GM21619 (cell line): Measurements from ENCODE around the gene ZMYM5.
"Not testable (repeated sequence)": the region's sequence is repeated elsewhere in the genome, so short reads cannot be mapped to it uniquely, and the experiment has no call there.

Experiments used
- ATAC-seq: cut with Tn5 transposase; IDR thresholded peaks from one replicate; pipeline ENCODE4 v1.9.1; 2021; ENCODE audit not compliant: unreplicated experiment

The ZMYM5 gene

DNA sequence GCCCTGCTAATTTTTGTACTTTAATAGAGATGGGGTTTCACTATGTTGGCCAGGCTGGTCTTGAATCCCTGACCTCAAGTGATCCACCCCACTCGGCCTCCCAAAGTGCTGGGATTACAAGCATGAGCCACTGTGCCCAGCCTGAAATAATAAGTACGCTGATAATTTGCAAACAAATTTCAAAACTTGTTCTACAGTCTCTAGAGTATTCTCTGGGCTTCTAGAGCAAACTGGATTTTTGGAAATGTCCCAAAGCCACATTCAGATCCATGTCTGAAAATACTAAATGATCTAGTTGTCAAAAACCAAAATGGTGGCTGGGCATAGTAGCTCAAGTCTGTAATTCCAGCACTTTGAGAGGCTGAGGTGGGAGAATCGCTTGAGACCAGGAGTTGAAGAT, 40.8 kb downstream of the ZMYM5 start:
- ATAC-seq: no peak

DNA sequence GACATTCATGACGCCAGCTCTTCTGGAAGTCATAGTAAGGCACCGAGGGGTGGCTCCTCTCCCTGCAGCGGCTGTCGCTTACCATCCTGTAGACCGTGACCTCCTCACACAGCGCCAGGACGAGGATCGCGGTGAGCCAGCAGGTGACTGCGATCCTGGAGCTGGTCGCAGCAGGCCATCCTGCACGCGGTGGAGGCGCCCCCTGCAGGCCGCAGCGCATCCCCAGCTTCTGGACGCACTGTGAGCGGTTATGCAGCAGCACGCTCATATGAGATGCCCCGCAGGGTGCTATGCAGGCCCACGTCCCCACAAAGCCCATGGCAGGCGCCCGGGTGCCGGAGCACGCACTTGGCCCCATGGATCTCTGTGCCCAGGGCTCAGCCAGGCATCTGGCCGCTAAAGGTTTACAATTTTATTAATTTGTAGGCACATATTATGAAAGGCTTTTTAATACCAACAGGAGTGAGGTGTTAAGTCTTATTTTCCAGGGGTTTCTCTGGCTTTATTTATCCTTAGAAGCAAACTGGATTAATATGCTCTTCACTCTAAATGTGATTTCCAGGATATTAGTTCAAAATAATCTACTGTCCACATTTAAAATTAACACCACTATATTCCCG, 45.1 kb downstream of the ZMYM5 start:
- no peak for ATAC-seq

DNA sequence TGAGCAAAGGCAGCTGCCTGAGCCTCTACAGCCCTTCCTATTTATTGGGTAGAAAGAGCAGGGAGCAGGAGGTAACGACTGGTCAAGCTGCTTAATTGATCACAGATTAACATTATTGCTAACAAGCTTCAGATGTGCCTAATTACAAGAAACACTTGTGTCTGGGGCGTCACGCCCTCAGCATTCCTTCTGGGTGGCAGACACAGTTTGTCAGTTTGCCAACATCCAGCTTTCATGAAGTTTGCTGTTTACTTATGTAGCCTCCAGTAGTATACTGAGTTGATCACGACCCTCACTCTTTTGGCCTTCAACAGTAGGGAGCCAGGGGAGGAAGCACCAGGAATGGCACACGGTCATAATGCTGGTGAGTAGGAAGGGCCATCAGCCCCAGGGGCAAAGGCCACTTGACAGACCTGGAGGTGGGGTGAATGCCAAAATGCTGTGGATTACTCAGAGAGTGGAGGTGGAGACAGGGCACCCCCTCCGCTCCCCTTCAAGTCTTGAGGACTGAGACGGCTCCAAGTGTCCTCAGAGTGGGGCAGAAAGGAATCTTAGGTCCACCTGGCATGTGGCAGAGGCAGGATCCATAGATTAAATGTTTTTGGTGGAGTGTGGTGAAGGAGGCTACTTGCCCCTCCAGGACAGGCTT, 45.8 kb downstream of the ZMYM5 start:
- no peak for ATAC-seq

DNA sequence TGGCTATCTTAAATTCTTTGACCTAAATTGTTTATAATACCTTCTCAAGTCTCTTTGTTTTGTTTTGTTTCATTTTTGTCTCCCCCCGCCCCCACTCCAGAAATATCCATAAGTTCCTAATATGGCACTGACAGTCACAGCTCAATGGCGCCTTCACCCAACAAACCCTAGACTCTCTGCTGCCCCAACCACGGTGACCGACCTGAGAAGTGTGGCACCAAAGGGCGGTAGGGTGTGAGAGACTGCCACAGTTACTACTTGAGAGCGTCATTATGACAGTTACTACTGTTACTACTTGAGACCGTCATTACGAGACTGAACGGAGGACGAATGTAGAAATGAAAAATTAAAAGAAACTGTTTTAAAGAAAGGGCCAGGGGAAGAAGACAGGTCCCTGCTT, 46.3 kb downstream of the ZMYM5 start:
- no peak for ATAC-seq

DNA sequence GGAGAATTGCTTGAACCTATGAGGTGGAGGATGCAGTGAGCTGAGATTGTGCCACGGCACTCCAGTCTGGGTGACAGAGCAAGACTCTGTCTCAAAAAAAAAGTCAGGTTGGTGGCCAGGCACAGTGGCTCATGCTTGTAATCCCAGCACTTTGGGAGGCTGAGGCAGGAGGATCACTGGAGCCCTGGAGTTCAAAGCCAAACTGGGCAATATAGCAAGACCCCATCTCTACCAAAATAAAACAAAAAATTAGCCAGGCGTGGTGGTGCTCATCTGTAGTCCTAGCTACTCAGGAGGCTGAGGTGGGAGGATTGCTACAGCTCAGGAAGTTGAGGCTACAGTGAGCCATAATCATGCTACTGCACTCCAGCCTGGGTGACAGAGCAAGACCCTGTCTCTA, 47.6 kb downstream of the ZMYM5 start:
- ATAC-seq: not testable (repeated sequence)

DNA sequence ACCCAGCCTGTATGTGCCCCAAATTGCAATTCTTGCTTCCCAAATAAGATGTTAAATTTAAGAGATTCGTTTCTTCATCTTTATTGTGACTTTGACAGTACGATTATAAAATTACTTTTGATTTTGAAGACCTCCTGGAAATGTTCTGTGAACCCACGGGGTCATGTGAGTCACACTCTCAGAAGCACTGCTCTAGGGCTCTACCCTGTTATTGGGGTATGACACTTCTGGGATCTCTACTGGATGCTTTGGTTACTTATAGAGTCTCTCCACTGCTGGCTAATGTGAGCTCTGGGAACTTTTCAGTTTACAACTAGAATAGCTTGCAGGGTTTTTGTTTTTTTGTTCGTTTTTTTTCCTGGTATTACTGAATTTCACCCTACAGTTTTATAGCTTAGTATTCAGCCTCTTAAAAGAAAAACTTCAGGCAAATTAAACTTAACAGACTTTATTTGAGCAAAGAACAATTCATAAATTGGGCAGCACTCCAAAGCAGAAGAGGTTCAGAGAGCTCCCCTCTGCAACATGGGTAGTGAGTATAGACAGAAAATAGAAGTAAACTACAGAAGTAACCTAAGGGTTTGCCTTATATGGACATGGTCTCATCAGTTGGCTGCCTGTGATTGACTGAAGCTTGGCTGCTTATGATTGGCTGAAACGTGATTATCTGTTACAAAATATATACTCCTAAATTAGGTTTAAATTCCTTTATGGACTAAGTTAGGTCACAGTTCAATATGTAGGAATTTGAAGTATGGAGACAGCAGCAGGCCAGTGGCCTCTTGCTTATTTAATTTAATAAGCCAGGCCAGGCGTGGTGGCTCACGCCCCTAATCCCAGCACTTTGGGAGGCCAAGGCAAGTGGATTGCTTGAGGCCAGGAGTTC, 52.2 kb downstream of the ZMYM5 start:
- ATAC-seq: no peak

DNA sequence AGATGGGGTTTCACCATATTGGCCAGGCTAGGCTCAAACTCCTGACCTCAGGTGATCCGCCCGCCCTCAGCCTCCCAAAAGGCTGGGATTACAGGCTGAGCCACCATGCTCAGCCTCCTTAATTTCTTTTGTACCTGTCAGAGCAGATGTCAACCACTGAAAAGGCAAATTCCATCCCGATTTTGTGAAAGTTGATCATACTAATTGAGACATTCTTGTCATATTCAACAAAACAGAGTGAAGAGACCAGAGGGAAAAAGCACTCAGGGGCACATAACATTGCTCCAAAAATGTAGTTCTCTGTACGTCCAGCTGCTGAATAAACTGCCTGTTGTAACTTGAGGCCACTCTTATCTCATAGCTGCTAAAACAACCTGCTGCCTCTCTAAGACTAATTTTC, 53.3 kb downstream of the ZMYM5 start:
- ATAC-seq: no peak

DNA sequence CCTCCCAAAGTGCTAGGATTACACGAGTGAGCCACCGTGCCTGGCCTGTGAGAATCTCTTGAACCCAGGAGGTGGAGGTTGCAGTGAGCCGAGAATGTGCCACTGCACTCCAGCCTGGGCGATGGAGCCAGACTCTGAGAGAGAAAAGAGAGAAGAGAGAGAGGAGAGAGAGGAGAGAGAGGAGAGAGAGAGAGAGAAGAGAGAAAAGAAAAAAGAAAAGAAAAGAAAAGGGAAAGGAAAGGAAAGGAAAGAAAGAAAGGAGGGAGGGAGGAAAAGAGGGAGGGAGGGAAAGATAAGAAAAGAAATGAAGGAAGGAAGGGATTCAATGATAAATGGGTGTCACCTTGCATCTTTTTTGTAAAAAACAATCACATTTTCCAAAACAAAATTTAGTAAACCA, 57.7 kb downstream of the ZMYM5 start:
- no peak for ATAC-seq

DNA sequence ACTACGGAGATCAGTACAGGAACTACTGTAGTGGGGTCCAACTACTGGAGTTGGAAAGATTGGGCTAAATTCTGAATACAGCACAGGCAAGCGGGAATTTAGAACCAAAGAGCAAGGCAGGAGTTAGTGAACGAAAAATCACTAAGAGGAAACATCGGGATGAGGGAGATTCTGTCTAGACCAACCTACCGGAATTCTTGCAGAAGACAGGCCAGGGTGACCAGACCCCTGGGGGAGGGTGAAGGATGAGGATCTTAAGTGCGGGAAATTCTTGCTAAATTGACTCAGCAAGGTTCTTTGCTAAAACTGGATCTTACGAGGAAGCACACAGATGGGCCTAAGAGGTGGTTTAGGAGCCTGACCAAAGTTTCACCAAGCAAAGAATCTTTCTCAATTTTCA, 67.5 kb downstream of the ZMYM5 start:
- no peak for ATAC-seq

DNA sequence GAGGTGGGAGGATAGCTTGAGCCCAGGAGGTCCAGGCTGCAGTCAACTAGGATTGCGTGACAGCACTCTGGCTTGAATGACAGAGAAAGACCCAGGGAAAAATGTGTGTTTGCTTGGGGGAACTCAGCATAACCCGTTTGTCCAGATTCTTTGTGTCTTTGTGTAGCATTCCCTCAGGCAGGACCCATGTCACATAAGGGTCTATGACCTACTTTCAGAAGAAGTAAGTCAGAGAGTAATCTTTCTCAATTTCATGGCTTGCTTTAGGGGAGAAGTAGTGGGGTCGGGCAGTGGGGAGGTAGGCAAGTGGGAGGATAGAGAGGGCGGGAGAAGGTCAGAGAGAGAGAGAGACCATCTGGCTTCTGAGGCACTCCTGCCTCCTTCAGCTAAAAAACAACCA, 68.8 kb downstream of the ZMYM5 start:
- ATAC-seq: no peak

DNA sequence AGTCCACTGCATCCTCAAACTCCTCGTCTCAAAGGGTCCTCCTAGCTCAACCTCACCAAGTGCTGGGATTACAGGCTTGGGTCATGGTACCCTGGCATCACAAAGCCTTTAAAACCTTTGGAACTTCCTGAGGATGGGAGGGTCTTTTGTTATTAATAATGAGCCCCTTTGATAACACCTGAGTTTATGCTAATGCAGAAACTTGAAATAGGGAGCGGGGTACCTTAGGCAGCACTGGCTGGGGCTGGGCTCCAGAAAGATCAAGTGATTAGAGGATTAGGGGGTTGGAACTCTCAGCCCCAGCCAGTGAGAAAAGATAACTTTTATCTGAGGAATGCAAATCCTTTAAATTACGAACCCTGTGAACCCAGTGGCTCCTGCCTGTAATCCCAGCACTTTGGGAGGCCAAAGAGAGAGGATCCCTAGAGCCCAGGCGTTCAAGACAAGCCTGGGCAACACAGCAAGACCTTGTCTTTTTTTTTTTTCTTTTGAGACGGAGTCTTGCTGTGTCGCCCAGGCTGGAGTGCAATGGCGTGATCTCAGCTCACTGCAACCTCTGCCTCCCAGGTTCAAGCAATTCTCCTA, 71.4 kb downstream of the ZMYM5 start:
- ATAC-seq: no peak

DNA sequence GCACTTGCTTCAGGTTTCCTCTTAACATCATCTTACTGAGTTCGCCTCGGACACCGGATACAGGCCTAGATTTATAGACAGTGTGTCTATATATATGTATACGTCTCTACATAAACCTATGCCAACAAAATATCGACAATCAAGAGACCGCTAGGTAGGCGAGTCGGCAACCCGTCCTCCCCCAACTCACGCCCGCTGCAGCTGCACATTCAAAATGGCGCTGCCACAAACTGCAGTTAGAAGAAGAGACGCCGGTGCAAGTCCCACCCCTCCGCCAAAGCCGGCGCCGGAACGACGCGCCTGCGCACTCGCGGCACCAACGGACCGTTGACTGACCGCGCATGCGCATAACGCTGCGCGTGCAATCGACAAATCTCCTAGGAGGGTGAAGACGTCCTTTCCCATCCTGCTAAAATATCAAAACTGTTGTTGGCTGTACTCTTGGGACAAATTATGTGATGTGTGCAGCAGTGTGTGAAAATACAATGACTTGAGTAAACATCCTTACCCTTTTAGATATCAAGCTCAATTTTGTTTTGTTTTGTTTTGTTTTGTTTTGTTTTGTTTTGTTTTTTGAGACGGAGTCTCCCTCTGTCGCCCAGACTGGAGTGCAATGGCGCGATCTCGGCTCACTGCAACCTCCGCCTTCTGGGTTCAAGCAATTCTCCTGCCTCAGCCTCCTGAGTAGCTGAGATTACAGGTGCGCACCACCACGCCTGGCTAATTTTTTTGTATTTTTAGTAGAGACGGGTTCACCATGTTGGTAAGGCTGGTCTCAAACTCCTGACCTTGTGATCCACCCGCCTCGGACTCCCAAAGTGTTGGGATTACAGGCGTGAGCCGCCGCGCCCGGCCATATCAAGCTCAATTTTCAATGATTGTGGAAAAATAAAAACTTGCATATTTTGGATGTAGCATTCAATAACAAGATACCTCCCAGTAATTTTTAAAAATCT, 80.4 kb downstream of the ZMYM5 start, which contains the start of gene PSPC1:
Gene PSPC1, minus strand, starts transcription at position 219 of the 956 bp plus-strand sequence. Its CDS starts 188 bp downstream, at position 31.
- ATAC-seq: peak; percentile 87

DNA sequence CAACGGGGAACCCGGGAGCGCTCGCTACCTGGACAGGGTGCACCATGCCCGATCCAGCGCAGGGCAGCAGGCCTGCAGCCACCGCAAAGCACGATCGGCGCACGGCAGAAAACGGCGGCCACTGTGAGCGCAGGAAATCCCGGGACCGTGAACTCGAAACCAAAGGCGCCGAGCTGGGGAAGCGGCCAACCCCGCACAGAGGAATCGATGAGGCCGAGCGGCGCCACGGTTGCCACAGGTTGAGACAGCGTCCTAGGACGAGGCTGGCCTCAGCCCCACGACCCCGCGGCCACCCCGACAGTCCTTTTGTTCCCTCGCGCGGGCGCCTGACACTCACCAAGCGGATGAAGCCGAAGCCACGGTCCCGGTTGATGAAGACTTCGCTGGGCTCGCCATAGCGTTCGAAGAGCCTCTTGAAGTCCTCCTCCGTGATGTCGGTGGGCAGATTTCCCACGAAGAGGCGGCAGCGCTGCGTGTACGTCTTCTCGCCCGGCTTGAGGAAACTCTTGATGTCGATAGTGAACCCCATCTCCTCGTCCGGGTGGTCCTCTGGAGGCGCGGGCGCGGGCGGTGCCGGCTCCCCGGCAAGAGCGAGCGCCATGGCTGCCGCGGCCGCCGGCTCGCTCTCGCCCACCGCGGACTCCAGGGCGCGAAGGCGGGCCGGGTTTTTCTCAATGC, 81.3 kb downstream of the ZMYM5 start:
- peak; percentile 35 for ATAC-seq

DNA sequence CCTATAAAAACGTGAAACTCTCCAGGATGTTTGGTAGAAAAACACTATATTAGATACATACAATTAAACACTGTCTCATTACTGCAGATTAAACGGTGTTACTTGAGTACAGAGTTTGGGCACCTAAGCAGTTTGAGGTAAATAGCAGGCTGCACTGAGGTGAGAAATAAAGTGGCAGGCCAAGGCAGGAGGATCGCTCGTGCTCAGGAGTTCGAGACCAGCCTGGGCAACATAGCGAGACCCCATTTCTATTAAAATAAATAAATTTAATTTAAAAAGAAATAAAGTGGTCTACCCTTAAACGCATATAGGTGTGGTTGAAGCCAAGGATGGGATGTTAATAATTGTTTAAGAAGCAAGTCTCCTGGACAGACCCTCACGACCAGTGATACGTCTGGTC, 81.9 kb downstream of the ZMYM5 start:
- ATAC-seq: no peak

DNA sequence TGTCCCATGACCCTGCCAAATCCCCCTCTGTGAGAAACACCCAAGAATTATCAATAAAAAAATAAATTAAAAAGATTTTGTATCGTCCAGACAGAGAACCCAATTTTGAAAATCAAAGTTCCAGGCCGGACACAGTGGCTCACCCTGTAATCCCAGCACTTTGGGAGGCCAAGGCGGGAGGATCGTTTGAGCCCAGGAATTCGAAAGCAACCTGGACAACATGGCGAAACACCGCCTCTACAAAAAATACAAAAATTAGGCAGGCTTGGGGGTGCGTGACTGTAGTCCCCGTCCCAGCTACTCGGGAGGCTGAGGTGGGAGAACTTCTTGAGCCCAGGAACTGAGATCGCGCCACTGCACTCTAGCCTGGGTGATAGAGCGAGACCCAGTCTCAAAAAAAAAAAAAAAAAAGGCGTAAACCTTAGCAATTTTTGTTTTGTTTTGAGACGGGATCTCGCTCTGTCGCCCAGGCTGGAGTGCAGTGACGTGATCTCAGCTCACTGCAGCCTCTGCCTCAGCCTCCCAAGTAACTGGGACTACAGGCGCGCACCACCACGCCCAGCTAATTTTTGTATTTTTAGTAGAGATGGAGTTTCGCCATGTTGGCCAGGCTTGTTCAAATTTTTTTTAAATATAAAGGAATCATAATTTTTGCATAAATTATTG, 82.6 kb downstream of the ZMYM5 start:
- not testable (repeated sequence) for ATAC-seq
